Rectal smooth muscle tissue (tissue), 1 donor: Measurements from ENCODE around the gene GPR42.
"Not testable (repeated sequence)": the region's sequence is repeated elsewhere in the genome, so short reads cannot be mapped to it uniquely, and the experiment has no call there.

Experiments used
- H3K27ac ChIP-seq: one replicate; pipeline ENCODE4 v1.7.0; 2013; ENCODE audit warnings: low read depth, low read length, inconsistent platforms
- H3K27me3 ChIP-seq: one replicate; pipeline ENCODE4 v1.7.0; 2013; ENCODE audit warnings: low read length; ENCODE audit not compliant: control insufficient read depth, insufficient read depth
- H3K36me3 ChIP-seq: one replicate; pipeline ENCODE4 v1.7.0; 2013; ENCODE audit warnings: low read length; ENCODE audit not compliant: control insufficient read depth, insufficient read depth
- H3K4me1 ChIP-seq: one replicate; pipeline ENCODE4 v1.7.0; 2013; ENCODE audit warnings: low read length; ENCODE audit not compliant: control insufficient read depth, insufficient read depth
- H3K4me3 ChIP-seq: one replicate; pipeline ENCODE4 v1.7.0; 2013; ENCODE audit warnings: low read length
- H3K9ac ChIP-seq: one replicate; pipeline ENCODE4 v1.7.0; 2013; ENCODE audit warnings: low read length

The GPR42 gene

GRCh38 chr19:35377656-35378055 lies 6.8 kb downstream of the GPR42 start:
- Histone ChIP-seq H3K4me1 (peaks cover 12% of the 10 kb centered on the region), H3K9ac (no peak overlapping the region), H3K27me3 (no peaks in the 10 kb centered on the region), H3K36me3 (no peaks in the 10 kb centered on the region), H3K27ac (no peak overlapping the region), H3K4me3 (no peak overlapping the region)

GRCh38 chr19:35378356-35378755 lies 7.5 kb downstream of the GPR42 start:
- Histone ChIP-seq H3K9ac (no peak overlapping the region), H3K4me1 (peaks cover 12% of the 10 kb centered on the region), H3K4me3 (no peak overlapping the region), H3K27me3 (no peaks in the 10 kb centered on the region), H3K27ac (no peak overlapping the region), H3K36me3 (no peaks in the 10 kb centered on the region)

- peaks cover 12% of the 10 kb centered on the region for H3K4me1 ChIP-seq
- not testable (repeated sequence) for H3K27ac ChIP-seq, H3K4me3 ChIP-seq, H3K9ac ChIP-seq, H3K27me3 ChIP-seq, H3K36me3 ChIP-seq
These were observed 8.7 kb downstream of the GPR42 start for GRCh38 chr19:35379545-35379944.

DNA sequence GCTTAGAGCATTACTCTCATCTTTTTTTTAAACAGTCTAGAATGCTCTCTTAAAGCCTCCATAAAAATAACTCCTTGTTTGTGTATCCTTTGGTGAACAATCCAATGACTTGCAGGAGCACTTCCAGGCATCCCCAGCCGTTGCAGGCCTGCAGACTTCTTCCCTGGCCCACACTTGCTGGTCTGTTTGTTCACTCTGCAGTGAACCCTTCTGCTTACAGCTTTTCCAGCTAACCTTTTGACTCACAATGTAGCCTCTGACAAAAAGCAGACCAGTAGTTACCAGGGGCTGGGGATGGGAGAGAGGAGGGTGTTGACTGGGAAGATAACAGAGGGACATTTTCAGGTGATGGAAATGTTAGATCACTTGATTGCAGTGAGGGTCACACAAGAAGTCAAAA lies 9.1 kb downstream of the GPR42 start:
- Histone ChIP-seq H3K4me1 (peaks cover 12% of the 10 kb centered on the region), H3K9ac (no peak overlapping the region), H3K4me3 (no peak overlapping the region), H3K27me3 (no peaks in the 10 kb centered on the region), H3K27ac (peak overlapping the region; percentile 76), H3K36me3 (no peaks in the 10 kb centered on the region)

- Histone ChIP-seq H3K4me1 (peaks cover 12% of the 10 kb centered on the region), H3K27ac (peak overlapping the region; percentile 76), H3K36me3 (no peaks in the 10 kb centered on the region), H3K27me3 (no peaks in the 10 kb centered on the region), H3K9ac (no peak overlapping the region), H3K4me3 (no peak overlapping the region)
These were observed 9.7 kb downstream of the GPR42 start for GRCh38 chr19:35380450-35381124.

- Histone ChIP-seq H3K27ac (peak overlapping the region; percentile 76), H3K9ac (no peak overlapping the region), H3K4me1 (peaks cover 12% of the 10 kb centered on the region), H3K27me3 (no peaks in the 10 kb centered on the region), H3K4me3 (no peak overlapping the region), H3K36me3 (no peaks in the 10 kb centered on the region)
These were observed 10.4 kb downstream of the GPR42 start for GRCh38 chr19:35381318-35381717.

DNA sequence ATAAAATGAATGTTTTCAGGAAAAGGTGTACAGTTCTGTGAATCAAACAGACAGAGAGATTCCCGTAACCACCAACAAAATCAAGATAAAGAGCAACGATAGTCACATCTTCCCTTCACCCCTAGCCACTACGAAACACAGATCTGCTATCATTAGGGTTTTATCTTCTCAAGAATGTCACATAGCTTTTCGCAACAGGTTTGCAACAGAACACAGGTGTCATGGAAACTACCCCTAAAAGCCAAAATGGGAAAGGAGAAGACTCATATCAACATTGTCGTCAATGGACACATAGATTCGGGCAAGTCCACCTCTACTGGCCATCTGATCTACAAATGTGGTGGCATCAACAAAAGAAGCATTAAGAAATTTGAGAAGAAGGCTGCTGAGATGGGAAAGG lies 11.1 kb downstream of the GPR42 start:
- Histone ChIP-seq H3K9ac (no peak overlapping the region), H3K4me1 (peaks cover 12% of the 10 kb centered on the region), H3K4me3 (no peak overlapping the region), H3K36me3 (no peaks in the 10 kb centered on the region), H3K27me3 (no peaks in the 10 kb centered on the region), H3K27ac (peak overlapping the region; percentile 24)

DNA sequence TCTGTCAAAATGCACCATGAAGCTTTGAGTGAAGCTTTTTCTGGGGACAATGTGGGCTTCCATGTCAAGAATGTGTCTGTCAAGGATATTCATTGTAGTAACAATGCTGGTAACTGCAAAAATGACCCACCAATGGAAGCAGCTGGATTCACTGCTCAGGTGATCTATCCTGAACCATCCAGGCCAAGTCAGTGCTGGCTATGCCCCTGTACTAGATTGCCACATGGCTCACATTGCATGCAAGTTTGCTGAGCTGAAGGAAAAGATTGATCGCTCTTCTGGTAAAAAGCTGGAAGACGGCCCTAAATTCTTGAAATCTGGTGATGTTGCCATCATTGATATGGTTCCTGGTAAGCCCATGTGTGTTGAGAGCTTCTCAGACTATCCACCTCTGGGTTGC lies 12.7 kb downstream of the GPR42 start:
- H3K27me3 ChIP-seq = no peaks in the 10 kb centered on the region
- peaks cover 15% of the 10 kb centered on the region for H3K4me1 ChIP-seq
- H3K4me3 ChIP-seq = no peak overlapping the region
- H3K27ac ChIP-seq = no peak overlapping the region
- no peak overlapping the region for H3K9ac ChIP-seq
- no peaks in the 10 kb centered on the region for H3K36me3 ChIP-seq

DNA sequence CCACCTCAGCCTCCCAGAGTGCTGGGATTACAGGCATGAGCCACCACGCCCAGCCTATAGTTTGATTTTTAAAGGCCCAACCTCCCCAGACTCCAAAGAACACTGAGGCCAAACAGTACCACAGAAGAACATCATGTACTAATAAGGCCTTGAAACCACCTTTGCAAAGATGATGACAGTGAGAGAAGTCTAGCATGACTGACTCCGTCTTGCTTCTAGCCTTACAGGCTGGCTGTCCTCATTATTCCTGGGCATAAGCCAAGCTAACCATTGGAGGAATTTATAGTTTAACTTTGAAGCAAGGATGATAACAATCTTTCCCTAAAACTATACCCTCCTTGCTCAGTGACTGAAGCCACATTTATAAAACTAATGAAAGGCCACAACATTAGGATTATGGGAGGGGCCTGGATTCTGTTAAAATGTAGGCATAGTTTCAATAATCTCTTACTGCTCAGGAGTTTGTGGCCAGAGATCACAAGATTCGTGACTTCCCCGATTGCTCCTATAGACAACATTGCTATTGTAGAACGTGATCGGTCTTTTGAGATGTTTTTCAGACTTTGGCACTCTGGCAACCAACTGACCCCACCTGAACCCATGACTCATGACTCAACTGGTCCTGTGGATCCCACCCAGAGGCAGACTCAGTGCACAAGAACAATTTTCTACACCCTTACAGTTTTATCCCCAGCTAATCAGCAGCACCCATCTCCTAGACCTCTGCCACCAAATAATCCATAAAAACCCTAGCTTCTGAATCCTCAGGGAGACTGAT lies 17.6 kb downstream of the GPR42 start:
- peak overlapping the region; percentile 53 for H3K27ac ChIP-seq
- H3K4me1 ChIP-seq = peaks cover 4% of the 10 kb centered on the region
- H3K27me3 ChIP-seq = no peaks in the 10 kb centered on the region
- no peaks in the 10 kb centered on the region for H3K36me3 ChIP-seq
- no peak overlapping the region for H3K4me3 ChIP-seq
- H3K9ac ChIP-seq = no peak overlapping the region

GRCh38 chr19:35389192-35389861 lies 18.5 kb downstream of the GPR42 start:
- Histone ChIP-seq H3K4me3 (no peak overlapping the region), H3K27ac (no peak overlapping the region), H3K4me1 (peaks cover 4% of the 10 kb centered on the region), H3K36me3 (no peaks in the 10 kb centered on the region), H3K9ac (no peak overlapping the region), H3K27me3 (no peaks in the 10 kb centered on the region)

DNA sequence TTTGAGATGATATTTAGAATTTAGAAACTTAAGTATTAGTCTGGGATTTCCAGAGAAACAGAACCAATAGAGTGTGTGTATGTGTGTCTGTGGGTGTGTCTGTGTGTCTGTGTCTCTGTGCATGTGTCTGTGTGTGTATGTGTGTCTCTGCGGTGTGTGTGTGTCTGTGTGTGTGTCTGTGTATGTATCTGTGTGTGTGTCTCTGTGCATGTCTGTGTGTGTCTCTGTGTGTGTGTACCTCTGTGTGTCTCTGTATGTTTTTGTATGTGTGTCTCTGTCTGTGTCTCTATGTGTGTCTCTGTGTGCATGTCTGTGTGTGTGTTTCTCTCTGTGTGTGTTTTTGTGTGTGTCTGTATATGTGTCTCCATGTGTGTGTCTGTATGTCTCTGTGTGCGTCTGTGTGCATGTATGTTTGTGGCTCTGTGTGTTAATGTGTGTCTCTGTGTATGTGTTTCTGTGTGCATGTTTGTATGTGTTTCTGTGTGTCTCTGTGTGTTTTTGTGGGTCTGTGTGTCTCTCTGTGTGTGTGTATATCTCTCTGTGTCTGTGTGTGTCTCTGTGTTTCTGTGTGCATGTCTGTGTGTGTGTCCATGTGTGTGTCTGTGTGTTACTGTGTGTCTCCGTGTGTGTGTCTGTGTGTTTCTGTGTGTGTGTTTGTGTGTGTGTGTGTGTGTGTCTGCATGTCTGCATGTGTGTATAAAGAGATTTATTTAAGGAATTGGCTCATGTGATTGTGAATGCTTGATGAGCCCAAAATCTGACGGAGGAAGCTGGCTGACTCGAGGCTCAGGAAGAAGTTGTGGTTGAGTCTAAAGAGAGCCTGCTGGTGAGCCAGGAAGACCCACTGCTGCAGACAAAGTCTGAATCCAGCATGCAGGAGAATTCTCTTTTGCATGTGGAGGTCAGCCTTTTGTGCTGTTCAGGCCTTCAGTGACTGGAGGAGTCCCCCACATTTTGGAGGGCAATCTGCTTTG lies 22.2 kb downstream of the GPR42 start:
- no peak overlapping the region for H3K4me3 ChIP-seq
- no peak overlapping the region for H3K9ac ChIP-seq

More for the DNA sequence above, 22.2 kb downstream of the GPR42 start:
- no peak overlapping the region for H3K27ac ChIP-seq
- no peaks in the 10 kb centered on the region for H3K27me3 ChIP-seq
- H3K36me3 ChIP-seq = no peaks in the 10 kb centered on the region
- peaks cover 4% of the 10 kb centered on the region for H3K4me1 ChIP-seq
